ENCODE measurements around the gene KIFAP3.

Gene KIFAP3

DNA sequence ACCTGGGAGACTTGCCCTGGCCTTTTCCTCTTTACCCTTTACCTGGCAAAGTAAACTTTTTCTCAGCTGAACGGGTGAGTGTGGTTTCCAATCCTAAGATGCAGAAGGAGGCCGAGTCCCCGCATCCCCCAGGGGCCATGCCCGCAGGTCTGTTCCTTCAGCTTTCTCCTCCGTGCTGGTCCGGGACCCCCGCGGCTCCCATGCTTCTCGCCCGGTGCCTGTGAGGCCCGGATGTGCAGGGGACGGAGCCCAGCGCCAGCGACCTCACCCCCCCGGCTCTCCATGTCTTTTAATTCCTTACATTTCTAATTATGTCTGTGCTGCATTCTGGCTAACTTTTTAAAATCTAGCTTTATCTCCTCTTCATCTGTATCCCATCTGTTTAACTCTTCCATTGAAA is 159.3 kb downstream of the KIFAP3 start:
- no peak overlapping the region for H3K27ac ChIP-seq
- TF ChIP-seq, protein P1, sequence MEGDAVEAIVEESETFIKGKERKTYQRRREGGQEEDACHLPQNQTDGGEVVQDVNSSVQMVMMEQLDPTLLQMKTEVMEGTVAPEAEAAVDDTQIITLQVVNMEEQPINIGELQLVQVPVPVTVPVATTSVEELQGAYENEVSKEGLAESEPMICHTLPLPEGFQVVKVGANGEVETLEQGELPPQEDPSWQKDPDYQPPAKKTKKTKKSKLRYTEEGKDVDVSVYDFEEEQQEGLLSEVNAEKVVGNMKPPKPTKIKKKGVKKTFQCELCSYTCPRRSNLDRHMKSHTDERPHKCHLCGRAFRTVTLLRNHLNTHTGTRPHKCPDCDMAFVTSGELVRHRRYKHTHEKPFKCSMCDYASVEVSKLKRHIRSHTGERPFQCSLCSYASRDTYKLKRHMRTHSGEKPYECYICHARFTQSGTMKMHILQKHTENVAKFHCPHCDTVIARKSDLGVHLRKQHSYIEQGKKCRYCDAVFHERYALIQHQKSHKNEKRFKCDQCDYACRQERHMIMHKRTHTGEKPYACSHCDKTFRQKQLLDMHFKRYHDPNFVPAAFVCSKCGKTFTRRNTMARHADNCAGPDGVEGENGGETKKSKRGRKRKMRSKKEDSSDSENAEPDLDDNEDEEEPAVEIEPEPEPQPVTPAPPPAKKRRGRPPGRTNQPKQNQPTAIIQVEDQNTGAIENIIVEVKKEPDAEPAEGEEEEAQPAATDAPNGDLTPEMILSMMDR (conservative IDR thresholded peaks at IDR 0.05): no peak
- no peak for TF ChIP-seq ZFX (IDR thresholded peaks at IDR 0.05)

DNA sequence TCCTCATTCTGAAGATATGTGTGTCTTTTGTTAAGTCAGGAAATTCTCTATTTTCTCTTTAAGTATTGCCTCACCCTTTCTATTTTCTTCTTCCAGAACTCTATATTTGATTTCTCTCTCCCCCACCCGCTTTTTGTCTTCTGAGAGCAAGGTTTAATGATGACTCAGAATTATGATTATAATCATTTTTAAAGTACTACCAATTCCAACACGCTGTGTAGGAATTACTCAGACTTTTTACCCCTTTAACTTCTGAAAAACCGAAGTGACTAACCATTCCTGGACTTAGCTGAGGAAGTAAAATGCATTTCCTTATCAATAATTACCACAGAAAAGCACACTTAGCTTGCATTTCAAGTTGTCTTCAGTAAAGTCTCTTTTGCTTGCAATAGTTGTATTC is 160.0 kb downstream of the KIFAP3 start:
- no peak overlapping the region for H3K27ac ChIP-seq
- TF ChIP-seq, protein P1 (conservative IDR thresholded peaks at IDR 0.05): no peak
- no peak for TF ChIP-seq ZFX (IDR thresholded peaks at IDR 0.05)

DNA sequence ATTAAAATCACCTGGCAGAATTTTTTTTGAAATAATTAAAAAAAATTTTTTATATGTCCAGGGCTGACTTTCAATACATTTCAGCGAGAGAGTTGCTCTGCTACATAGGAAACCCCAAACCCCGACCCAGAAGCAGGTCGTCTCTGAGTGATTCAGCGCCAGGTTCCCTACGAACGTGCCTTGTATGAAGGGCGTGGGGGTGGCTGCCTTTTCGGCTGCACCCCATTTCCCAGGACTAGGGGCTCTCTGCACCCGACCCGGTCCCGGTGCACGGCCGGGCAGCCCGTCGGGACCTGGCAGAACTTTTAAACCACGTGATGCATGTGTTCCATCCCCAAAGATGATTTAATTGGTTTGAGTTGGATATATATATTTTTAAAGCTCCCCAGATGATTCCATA is 165.0 kb downstream of the KIFAP3 start:
- TF ChIP-seq ZFX (IDR thresholded peaks at IDR 0.05): no peak
- TF ChIP-seq, protein P1 (conservative IDR thresholded peaks at IDR 0.05): no peak
- no peak overlapping the region for H3K27ac ChIP-seq

DNA sequence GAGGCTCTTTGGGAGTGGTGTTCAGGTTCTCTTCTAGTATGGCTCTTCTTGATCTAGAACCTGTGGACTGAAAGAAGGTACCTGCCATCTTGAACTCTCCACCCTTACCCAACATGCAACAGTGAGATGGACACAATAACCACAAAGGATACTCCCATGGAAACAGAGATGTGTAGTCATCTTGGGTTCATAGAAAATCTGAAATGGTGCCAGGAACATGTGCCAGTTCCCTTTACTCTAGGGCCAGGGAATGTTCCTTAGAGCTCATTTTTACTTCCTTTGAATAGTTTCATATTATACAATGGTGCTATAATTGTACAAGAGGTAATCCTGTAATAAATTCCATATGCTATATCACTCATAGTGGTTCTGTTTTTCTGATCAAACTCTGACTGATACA is 167.6 kb downstream of the KIFAP3 start:
- H3K27ac ChIP-seq: no peak overlapping the region
- TF ChIP-seq, protein P1 (conservative IDR thresholded peaks at IDR 0.05): no peak
- TF ChIP-seq ZFX (IDR thresholded peaks at IDR 0.05): no peak

DNA sequence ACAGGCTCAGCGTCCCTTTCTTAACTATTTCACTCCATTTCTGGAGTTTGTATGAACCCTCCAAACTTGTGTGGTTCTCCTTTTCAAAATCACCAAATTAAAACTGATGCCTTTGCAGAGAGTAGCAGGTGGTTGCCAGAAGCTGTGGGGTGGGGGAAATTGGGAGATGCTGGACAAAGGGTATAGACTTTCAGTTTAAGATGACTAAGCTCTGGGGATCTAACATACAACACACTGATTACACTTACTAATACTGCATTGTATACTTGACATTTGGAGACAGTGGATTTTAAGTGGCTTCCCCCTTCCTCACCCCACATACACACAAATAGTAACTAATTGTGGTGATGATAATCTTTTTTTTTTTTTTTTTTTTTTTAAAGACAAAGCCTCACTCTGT is 169.7 kb downstream of the KIFAP3 start:
- no peak overlapping the region for H3K27ac ChIP-seq
- no peak for TF ChIP-seq ZFX (IDR thresholded peaks at IDR 0.05)
- TF ChIP-seq, protein P1 (conservative IDR thresholded peaks at IDR 0.05): no peak

DNA sequence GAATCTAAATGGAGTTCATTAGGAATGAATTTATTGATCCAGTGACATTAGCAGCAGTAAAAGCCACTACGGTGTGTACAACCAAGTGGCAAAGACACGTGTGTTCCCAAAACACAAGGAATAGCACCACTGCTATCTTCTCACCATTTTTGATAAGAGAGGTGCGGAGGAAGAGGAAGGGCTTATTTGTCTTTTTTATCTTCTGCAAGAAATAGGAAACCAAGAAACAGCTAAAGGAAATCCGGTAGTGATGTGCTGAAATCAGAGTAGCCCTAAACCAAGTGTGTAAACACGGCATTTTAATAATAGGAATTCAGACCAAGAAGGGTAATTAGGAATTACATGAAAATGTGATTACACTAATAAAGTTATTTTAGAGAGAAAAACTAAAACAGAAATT is 171.7 kb downstream of the KIFAP3 start:
- no peak for TF ChIP-seq ZFX (IDR thresholded peaks at IDR 0.05)
- TF ChIP-seq, protein P1 (conservative IDR thresholded peaks at IDR 0.05): no peak

DNA sequence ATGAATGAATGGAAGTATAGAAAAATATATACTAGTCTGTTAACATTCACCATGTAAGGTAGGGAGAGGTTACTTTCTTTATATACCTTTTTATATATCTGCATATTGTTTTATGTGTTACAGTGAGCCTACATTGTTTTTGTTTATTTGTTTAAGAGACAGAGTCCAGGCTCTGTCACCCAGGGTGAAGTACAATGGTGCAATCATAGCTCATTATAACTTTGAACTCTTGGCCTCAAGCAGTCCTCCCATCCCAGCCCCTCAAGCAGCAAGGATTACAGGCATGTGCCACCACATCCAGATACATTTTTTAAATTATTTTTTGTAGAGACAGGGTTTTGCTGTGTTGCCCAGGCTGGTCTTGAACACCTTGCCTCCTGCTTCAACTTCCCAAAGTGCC is 173.4 kb downstream of the KIFAP3 start:
- H3K27ac ChIP-seq: no peak overlapping the region
- TF ChIP-seq ZFX (IDR thresholded peaks at IDR 0.05): no peak
- TF ChIP-seq, protein P1 (conservative IDR thresholded peaks at IDR 0.05): no peak

More for the DNA sequence above, 171.7 kb downstream of the KIFAP3 start:
- no peak overlapping the region for H3K27ac ChIP-seq

Measured in C4-2B (cell line).